ENCODE measurements around the gene OTOR. TPM values are rescaled to one million over a fixed set of nuclear protein-coding genes. Genes with fewer than 3 reads are reported as not detected.

The OTOR gene
- total RNA-seq, 1 donor from 2014 or later, result not detected

Other genes starting within 250 kb of the OTOR start
- gene KIF16B, start 174.9 kb upstream of the OTOR start, total RNA-seq, result 7.2 and 8.1 TPM in 2 replicates
- gene SNRPB2, start 18.3 kb upstream of the OTOR start, total RNA-seq, result 130 and 131 TPM in 2 replicates